Ecto neural progenitor cell (in vitro differentiated cells): ENCODE data around the gene OPN1MW3.
"Not testable (repeated sequence)": the region's sequence is repeated elsewhere in the genome, so short reads cannot be mapped to it uniquely, and the experiment has no call there.

ENCODE experiments used
- DNase-seq: peaks from one replicate; pipeline ENCODE4 v3.0.0-alpha.2; 2018; ENCODE audit warnings: low spot score

OPN1MW3 gene

GRCh38 chrX:154296731-154297130 lies 39.3 kb downstream of the OPN1MW3 start:
- no peak for DNase-seq

GRCh38 chrX:154298312-154298711 lies 40.9 kb downstream of the OPN1MW3 start:
- no peak for DNase-seq

- DNase-seq, result no peak
Observed at GRCh38 chrX:154300816-154301215, 43.4 kb downstream of the OPN1MW3 start.

GRCh38 chrX:154302998-154303397 lies 45.6 kb downstream of the OPN1MW3 start:
- DNase-seq, result not testable (repeated sequence)

GRCh38 chrX:154303476-154303875 lies 46.1 kb downstream of the OPN1MW3 start:
- no peak for DNase-seq

GRCh38 chrX:154304846-154305245 lies 47.5 kb downstream of the OPN1MW3 start:
- no peak for DNase-seq

GRCh38 chrX:154305541-154306205 lies 48.3 kb downstream of the OPN1MW3 start:
- DNase-seq, result no peak

- DNase-seq, result no peak
Observed at GRCh38 chrX:154307202-154307601, 49.8 kb downstream of the OPN1MW3 start.

- DNase-seq, result peak; percentile 64
Observed at GRCh38 chrX:154308108-154308946, 50.9 kb downstream of the OPN1MW3 start.

- no peak for DNase-seq
Observed at GRCh38 chrX:154309041-154309775, 51.8 kb downstream of the OPN1MW3 start.

- DNase-seq, result no peak
Observed at GRCh38 chrX:154310616-154311536, 53.5 kb downstream of the OPN1MW3 start.

- no peak for DNase-seq
Observed at GRCh38 chrX:154312116-154312515, 54.7 kb downstream of the OPN1MW3 start.

GRCh38 chrX:154313147-154313546 lies 55.8 kb downstream of the OPN1MW3 start:
- DNase-seq, result no peak

GRCh38 chrX:154315416-154315815 lies 58.0 kb downstream of the OPN1MW3 start:
- DNase-seq, result no peak

- no peak for DNase-seq
Observed at GRCh38 chrX:154317391-154317995, 60.1 kb downstream of the OPN1MW3 start.

GRCh38 chrX:154320406-154320805 lies 63.0 kb downstream of the OPN1MW3 start:
- DNase-seq, result no peak
